SK-N-SH treated with all-trans-retinoic acid at 6 μM for 48 hours (cell line): ENCODE results near the gene PLA2G10.

Experiments
- ATAC-seq: fragments of 200-7000 bp; cut with Tn5 transposase; 3 replicates; pipeline ENCODE4 v1.9.1; 2020; ENCODE audit warnings: mild to moderate bottlenecking, moderate library complexity
- ARNTL ChIP-seq: fragments of 450-650 bp; formaldehyde crosslinking; IDR thresholded peaks from 2 replicates; pipeline ENCODE4 v1.5.0; 2020; ENCODE audit warnings: low read depth, mild to moderate bottlenecking, moderate library complexity, borderline replicate concordance
- BACH2 ChIP-seq: fragments of 250-450 bp; sonication (Bioruptor Pico); IDR thresholded peaks from 2 replicates; pipeline ENCODE4 v1.9.0; 2021; ENCODE audit warnings: mild to moderate bottlenecking, borderline replicate concordance
- CREB5 ChIP-seq: fragments of 250-450 bp; sonication (Bioruptor Pico); IDR thresholded peaks from 2 replicates; pipeline ENCODE4 v1.5.1; 2020; ENCODE audit warnings: low read depth, mild to moderate bottlenecking, moderate library complexity
- CSDC2 ChIP-seq: fragments of 250-450 bp; sonication (Bioruptor Pico); IDR thresholded peaks from 2 replicates; pipeline ENCODE4 v1.5.0; 2020; ENCODE audit warnings: mild to moderate bottlenecking, moderate library complexity
- CSRNP3 ChIP-seq: fragments of 250-450 bp; sonication (Bioruptor Pico); IDR thresholded peaks from 2 replicates; pipeline ENCODE4 v1.5.1; 2021; ENCODE audit warnings: mild to moderate bottlenecking, moderate library complexity
- ESRRG ChIP-seq: fragments of 250-450 bp; sonication (Bioruptor Pico); IDR thresholded peaks from 2 replicates; pipeline ENCODE4 v1.6.1; 2021; ENCODE audit warnings: mild to moderate bottlenecking
- GLIS3 ChIP-seq: fragments of 250-450 bp; sonication (Bioruptor Pico); IDR thresholded peaks from 2 replicates; pipeline ENCODE4 v1.5.0; 2020; ENCODE audit warnings: mild to moderate bottlenecking, moderate library complexity
- ISL1 ChIP-seq: fragments of 250-450 bp; sonication (Bioruptor Pico); IDR thresholded peaks from 2 replicates; pipeline ENCODE4 v2.1.2; 2022; ENCODE audit warnings: mild to moderate bottlenecking, moderate library complexity
- OSR1 ChIP-seq: fragments of 250-450 bp; sonication (Bioruptor Pico); IDR thresholded peaks from 2 replicates; pipeline ENCODE4 v1.8.0; 2022; ENCODE audit warnings: moderate library complexity, mild to moderate bottlenecking, inconsistent platforms
- POU6F1 ChIP-seq: fragments of 250-450 bp; sonication (Bioruptor Pico); IDR thresholded peaks from 2 replicates; pipeline ENCODE4 v1.8.0; 2021; ENCODE audit warnings: low read depth, mild to moderate bottlenecking, moderate library complexity, borderline replicate concordance
- PPARA ChIP-seq: fragments of 250-450 bp; sonication (Bioruptor Pico); IDR thresholded peaks from 2 replicates; pipeline ENCODE4 v1.5.0; 2020; ENCODE audit warnings: mild to moderate bottlenecking, borderline replicate concordance
- RARB ChIP-seq: fragments of 250-450 bp; sonication (Bioruptor Pico); IDR thresholded peaks from 2 replicates; pipeline ENCODE4 v1.8.0; 2021; ENCODE audit warnings: mild to moderate bottlenecking, moderate library complexity
- SNAI2 ChIP-seq: fragments of 250-450 bp; sonication (Bioruptor Pico); IDR thresholded peaks from 2 replicates; pipeline ENCODE4 v1.5.0; 2020; ENCODE audit warnings: mild to moderate bottlenecking, moderate library complexity
- TCF4 ChIP-seq: fragments of 250-450 bp; sonication (Bioruptor Pico); IDR thresholded peaks from 2 replicates; pipeline ENCODE4 v1.8.0; 2021; ENCODE audit warnings: mild to moderate bottlenecking, moderate library complexity, borderline replicate concordance
- TOX ChIP-seq: fragments of 250-450 bp; sonication (Bioruptor Pico); IDR thresholded peaks from 2 replicates; pipeline ENCODE4 v1.8.0; 2021; ENCODE audit warnings: mild to moderate bottlenecking, moderate library complexity, borderline replicate concordance
- TSHZ2 ChIP-seq: fragments of 250-450 bp; sonication (Bioruptor Pico); IDR thresholded peaks from 2 replicates; pipeline ENCODE4 v1.5.0; 2020; ENCODE audit warnings: mild to moderate bottlenecking, moderate library complexity
- ZC3H10 ChIP-seq: fragments of 250-450 bp; sonication (Bioruptor Pico); IDR thresholded peaks from 2 replicates; pipeline ENCODE4 v1.5.1; 2021; ENCODE audit warnings: mild to moderate bottlenecking, moderate library complexity
- ZNF565 ChIP-seq: fragments of 450-650 bp; formaldehyde crosslinking; conservative IDR thresholded peaks from 2 replicates; pipeline ENCODE4 v1.5.0; 2020; ENCODE audit warnings: low read depth, mild to moderate bottlenecking, moderate library complexity
- ZNF70 ChIP-seq: fragments of 450-650 bp; formaldehyde crosslinking; IDR thresholded peaks from 2 replicates; pipeline ENCODE4 v1.5.0; 2020; ENCODE audit warnings: mild to moderate bottlenecking, moderate library complexity
- ZNF8 ChIP-seq: fragments of 450-650 bp; formaldehyde crosslinking; IDR thresholded peaks from 2 replicates; pipeline ENCODE4 v1.5.0; 2020; ENCODE audit warnings: mild to moderate bottlenecking, moderate library complexity
- TF ChIP-seq, protein P1 (sequence below): fragments of 250-450 bp; sonication (Bioruptor Pico); IDR thresholded peaks from 2 replicates; pipeline ENCODE4 v1.8.0; 2020; ENCODE audit warnings: mild to moderate bottlenecking, moderate library complexity, borderline replicate concordance

Gene PLA2G10

GRCh38 chr16:14652726-14653125, 41.4 kb downstream of the PLA2G10 start:
- ATAC-seq: no peak
- no peak for TF ChIP-seq ZNF565 (CRISPR knock-in tag)
- no peak for TF ChIP-seq CSDC2
- TF ChIP-seq, protein P1, sequence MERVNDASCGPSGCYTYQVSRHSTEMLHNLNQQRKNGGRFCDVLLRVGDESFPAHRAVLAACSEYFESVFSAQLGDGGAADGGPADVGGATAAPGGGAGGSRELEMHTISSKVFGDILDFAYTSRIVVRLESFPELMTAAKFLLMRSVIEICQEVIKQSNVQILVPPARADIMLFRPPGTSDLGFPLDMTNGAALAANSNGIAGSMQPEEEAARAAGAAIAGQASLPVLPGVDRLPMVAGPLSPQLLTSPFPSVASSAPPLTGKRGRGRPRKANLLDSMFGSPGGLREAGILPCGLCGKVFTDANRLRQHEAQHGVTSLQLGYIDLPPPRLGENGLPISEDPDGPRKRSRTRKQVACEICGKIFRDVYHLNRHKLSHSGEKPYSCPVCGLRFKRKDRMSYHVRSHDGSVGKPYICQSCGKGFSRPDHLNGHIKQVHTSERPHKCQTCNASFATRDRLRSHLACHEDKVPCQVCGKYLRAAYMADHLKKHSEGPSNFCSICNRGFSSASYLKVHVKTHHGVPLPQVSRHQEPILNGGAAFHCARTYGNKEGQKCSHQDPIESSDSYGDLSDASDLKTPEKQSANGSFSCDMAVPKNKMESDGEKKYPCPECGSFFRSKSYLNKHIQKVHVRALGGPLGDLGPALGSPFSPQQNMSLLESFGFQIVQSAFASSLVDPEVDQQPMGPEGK (CRISPR knock-in tag): no peak
- no peak for TF ChIP-seq RARB (CRISPR knock-in tag)
- no peak for TF ChIP-seq GLIS3 (CRISPR knock-in tag)
- no peak for TF ChIP-seq PPARA (CRISPR knock-in tag)
- TF ChIP-seq SNAI2 (CRISPR knock-in tag): no peak
- TF ChIP-seq TOX: no peak
- no peak for TF ChIP-seq TSHZ2
- TF ChIP-seq TCF4 (CRISPR knock-in tag): no peak
- TF ChIP-seq ARNTL: no peak
- TF ChIP-seq CSRNP3 (CRISPR knock-in tag): no peak
- TF ChIP-seq ZNF70 (CRISPR knock-in tag): no peak
- no peak for TF ChIP-seq ESRRG
- TF ChIP-seq ISL1 (CRISPR knock-in tag): no peak
- TF ChIP-seq ZC3H10 (CRISPR knock-in tag): no peak

DNA sequence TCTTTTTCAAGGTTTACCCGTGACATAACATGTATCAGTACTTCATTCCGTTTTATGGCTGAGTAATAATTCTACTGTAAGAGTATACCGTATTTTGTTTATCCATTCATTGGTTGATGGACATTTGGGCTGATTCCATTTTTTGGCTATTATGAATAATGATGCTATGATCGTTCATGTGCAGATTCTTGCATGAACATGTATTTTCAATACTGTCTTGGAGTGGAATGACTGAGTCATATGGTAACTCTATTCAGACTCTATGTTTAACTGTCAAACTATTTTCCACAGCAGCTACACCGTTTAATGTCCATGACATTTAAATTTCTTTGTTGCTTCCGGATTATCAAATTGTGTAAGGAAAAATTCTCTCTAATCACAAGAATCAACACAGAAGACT, 43.5 kb downstream of the PLA2G10 start:
- ATAC-seq: no peak
- TF ChIP-seq POU6F1 (CRISPR knock-in tag) (no peak), TCF4 (CRISPR knock-in tag) (no peak), TOX (no peak), ZNF8 (CRISPR knock-in tag) (no peak), BACH2 (CRISPR knock-in tag) (no peak), CREB5 (CRISPR knock-in tag) (no peak), OSR1 (CRISPR knock-in tag) (no peak), TSHZ2 (no peak), RARB (CRISPR knock-in tag) (no peak), ZC3H10 (CRISPR knock-in tag) (no peak)
